Measurements from ENCODE around the gene POU2F1. TPM values are rescaled to one million over a fixed set of nuclear protein-coding genes. Genes with fewer than 3 reads are reported as not detected.

The POU2F1 gene
- total and polyA plus RNA-seq, 9 donors, result 3.9 to 24.6 (median 17.0) TPM

DNA sequence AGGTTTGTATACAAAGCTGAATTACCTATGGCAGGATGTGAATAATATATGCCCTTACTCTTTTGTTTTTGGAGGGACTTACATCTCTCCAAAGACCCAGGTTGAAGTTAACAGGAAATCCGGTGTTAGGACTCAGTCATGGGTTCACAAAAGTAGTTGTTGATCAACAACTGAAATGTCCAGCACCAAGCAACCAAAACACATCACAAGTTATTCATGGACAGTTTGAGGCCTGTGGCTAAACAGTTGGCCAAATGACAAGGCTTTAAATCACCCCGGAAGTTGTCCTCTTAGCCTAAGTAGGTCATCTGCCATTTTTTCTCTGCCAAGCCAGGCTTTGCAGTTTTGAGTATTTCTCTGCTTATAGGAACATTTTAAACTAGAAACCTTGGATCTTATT lies 207.7 kb downstream of the POU2F1 start:
- Histone ChIP-seq H3K27me3 (no peaks in the 10 kb centered on the region), H3K4me1 (ENCODE audit: insufficient read depth) (no peaks in the 10 kb centered on the region), H3K27ac (no peak overlapping the region), H3K36me3 (no peaks in the 10 kb centered on the region), H3K4me3 (no peak overlapping the region), H3K9me3 (no peaks in the 10 kb centered on the region)
- intact Hi-C loops (cut with DNase I), result no loop called here
- DNase-seq, result no peak
- TF ChIP-seq EP300 (IDR thresholded peaks at IDR 0.05) (no peak), POLR2A (IDR thresholded peaks at IDR 0.05) (no peak)
- TF ChIP-seq, protein P1, sequence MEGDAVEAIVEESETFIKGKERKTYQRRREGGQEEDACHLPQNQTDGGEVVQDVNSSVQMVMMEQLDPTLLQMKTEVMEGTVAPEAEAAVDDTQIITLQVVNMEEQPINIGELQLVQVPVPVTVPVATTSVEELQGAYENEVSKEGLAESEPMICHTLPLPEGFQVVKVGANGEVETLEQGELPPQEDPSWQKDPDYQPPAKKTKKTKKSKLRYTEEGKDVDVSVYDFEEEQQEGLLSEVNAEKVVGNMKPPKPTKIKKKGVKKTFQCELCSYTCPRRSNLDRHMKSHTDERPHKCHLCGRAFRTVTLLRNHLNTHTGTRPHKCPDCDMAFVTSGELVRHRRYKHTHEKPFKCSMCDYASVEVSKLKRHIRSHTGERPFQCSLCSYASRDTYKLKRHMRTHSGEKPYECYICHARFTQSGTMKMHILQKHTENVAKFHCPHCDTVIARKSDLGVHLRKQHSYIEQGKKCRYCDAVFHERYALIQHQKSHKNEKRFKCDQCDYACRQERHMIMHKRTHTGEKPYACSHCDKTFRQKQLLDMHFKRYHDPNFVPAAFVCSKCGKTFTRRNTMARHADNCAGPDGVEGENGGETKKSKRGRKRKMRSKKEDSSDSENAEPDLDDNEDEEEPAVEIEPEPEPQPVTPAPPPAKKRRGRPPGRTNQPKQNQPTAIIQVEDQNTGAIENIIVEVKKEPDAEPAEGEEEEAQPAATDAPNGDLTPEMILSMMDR (IDR thresholded peaks at IDR 0.05), result no peak
- WGBS, 3 donors, result 41 to 48% (median 47%) methylated on average over 2 of the region's 2 CpGs

DNA sequence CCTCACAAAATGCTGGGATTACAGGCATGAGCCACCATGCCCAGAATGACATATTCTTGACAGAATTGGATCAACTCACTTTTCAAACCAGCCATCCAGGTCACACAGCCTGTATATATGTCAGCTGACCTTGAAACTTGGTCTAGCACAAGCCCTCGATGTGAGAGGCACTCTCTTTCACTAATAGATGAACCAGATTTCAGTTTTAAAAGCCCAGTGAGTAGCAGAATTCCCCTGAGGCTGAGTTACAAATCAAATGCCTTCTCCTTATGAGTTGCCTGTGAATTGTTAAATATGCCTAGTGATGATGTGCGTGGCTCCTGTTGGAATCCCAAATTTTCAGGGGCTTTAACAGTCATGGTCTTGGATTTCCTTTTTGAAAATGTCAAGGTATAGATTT lies 208.9 kb downstream of the POU2F1 start:
- H3K4me3 ChIP-seq, result no peak overlapping the region
- WGBS, 3 donors, result 48 to 67% (median 49%) methylated on average over 2 of the region's 2 CpGs
- TF ChIP-seq EP300 (IDR thresholded peaks at IDR 0.05), result no peak
- TF ChIP-seq, protein P1 (IDR thresholded peaks at IDR 0.05), result no peak
- no peak for TF ChIP-seq POLR2A (IDR thresholded peaks at IDR 0.05)
- no peak overlapping the region for H3K27ac ChIP-seq
- H3K4me1 ChIP-seq (ENCODE audit: insufficient read depth), result no peaks in the 10 kb centered on the region
- no peaks in the 10 kb centered on the region for H3K27me3 ChIP-seq
- H3K36me3 ChIP-seq, result no peaks in the 10 kb centered on the region
- DNase-seq, result no peak
- intact Hi-C loops (cut with DNase I), result no loop called here
- H3K9me3 ChIP-seq, result no peaks in the 10 kb centered on the region

DNA sequence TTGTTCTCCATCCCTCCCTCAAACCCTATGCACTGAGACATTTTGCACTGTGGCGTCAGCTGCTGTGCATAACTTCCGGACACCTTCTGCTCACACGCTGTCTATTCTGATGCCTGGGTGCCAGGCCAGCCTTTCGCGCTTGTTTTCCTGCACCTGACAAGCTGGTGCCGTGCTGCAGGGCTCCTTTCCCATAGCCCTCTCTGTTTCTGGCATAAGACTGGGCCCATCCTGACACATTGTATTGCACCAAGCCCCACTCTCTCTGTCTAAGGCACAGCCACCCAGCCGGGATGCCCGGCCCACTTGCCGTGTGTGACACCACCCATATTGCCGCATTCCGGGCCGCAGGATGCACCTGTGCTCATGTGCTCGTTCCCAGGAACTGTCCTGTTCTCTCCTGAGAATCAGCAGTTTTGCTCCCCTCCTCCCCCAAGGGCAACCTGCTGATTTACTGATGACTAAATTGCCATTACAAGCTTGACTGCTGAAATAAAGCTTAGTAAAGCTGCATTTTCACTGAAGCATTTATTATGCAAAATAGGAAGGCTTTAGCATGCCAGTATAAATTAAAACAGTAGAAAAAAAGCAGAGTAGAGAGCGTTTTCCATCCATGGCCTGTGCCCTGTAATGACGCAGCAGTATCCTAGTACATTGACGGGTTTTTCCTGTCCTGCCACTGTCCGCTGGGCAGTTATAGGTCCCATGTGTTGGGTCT lies 209.6 kb downstream of the POU2F1 start:
- Histone ChIP-seq H3K9me3 (no peaks in the 10 kb centered on the region), H3K36me3 (no peaks in the 10 kb centered on the region), H3K4me1 (ENCODE audit: insufficient read depth) (no peaks in the 10 kb centered on the region), H3K27ac (no peak overlapping the region), H3K4me3 (no peak overlapping the region), H3K27me3 (no peaks in the 10 kb centered on the region)
- intact Hi-C loops (cut with DNase I), result no loop called here
- TF ChIP-seq POLR2A (IDR thresholded peaks at IDR 0.05), result no peak
- TF ChIP-seq, protein P1 (IDR thresholded peaks at IDR 0.05), result no peak
- no peak for TF ChIP-seq EP300 (IDR thresholded peaks at IDR 0.05)
- whole genome bisulfite sequencing, 3 donors, result 82 to 88% (median 83%) methylated on average over 17 of the region's 17 CpGs
- no peak for DNase-seq

DNA sequence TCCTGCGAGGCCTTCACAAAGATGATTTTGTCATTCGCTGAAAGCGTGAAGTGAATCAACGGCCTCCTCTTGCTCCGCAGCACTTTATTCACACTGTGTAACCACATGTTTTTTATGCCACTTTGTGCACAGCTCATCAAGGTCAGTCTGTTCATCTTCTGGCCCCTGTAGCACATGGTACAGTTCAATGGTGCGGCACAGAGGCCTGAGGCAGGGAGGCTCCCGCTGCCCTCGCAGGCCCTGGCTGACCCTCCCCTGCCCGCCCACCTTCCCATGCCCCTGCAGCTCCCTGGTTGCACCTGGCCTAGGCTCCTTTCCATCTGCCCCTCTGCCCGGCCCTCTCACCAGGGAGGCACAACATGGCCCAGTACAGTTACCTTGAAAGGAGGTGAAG lies 210.2 kb downstream of the POU2F1 start:
- H3K4me3 ChIP-seq, result no peak overlapping the region
- no peak overlapping the region for H3K27ac ChIP-seq
- no peaks in the 10 kb centered on the region for H3K9me3 ChIP-seq
- no peaks in the 10 kb centered on the region for H3K36me3 ChIP-seq
- TF ChIP-seq EP300 (IDR thresholded peaks at IDR 0.05) (no peak), POLR2A (IDR thresholded peaks at IDR 0.05) (no peak)
- TF ChIP-seq, protein P1 (IDR thresholded peaks at IDR 0.05), result no peak
- no peaks in the 10 kb centered on the region for H3K4me1 ChIP-seq (ENCODE audit: insufficient read depth)
- 80 to 91% (median 81%) methylated on average over 10 of the region's 10 CpGs for WGBS, 3 donors
- intact Hi-C loops (cut with DNase I), result no loop called here
- no peak for DNase-seq
- H3K27me3 ChIP-seq, result no peaks in the 10 kb centered on the region

Measured in ovary (tissue), 9 donors.